ENCODE data around the gene IGSF8.

IGSF8 gene

DNA sequence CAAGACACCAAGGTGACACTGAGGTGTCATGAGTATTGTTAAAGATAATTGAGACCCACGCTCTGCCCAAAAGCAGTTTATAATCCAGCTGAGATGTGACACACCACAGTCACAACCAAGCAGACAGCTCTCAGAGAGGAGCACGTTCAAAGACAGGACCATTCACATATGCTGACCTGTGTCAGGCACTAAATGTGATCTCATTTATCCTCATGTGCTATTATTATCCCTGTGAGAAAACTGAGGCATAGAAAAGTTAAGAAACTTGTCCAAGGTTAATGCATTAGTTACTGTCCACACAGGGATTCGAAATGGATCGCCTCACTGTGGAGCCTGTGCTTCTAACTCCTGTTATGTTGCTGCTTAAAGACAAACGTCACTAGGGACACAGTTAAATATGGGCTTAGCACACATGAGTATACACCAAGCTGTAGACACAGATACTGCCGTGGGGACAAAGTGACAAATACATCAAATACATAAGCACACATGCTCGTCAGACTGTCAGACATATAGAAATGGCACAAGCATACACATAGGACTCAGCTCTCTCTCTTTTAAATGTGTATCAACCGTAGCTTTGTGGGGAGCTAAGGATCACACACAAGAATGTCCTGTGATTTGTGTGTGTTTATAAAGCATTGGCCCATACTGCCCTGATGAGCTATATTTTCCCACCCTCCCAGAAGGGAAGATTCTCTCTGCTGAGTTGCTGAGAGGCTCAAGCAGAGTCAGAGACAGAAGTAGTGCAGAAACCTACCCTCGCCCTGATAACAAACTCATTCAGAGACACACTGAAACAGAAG, 3.5 kb upstream of the IGSF8 start:
- no peak for DNase-seq

DNA sequence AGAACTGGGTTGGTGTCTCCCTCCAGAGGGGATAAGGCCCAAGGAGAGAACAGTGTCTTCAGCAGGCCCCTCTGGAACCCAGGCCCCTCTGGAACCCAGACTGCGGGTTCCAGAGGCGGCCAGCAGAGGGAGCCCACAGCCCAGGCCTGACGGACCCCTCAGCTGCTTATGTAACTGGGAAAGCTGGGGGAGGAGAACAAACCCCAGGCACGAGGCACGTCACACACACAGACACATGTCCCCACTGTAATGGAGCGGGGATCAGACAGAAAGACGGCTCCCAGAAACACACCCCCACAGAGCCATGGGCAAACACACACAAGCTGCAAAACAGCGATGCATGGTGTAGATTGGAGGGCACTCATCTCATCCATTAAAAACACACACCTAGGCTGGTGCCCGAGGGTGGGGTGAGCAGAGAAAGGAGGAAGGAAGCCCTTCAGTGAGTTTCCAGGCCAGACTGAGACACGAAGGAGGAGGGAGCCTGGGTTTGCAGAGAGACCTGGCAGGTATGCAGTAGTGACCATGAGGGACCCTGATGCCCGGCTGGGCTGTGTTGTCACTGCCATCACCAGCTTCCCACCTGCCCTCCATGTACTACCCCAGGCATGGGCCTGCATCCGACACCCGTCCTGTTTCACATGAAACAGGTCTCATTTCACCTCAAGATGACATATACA, 2.8 kb upstream of the IGSF8 start:
- peak; percentile 61 for DNase-seq

DNA sequence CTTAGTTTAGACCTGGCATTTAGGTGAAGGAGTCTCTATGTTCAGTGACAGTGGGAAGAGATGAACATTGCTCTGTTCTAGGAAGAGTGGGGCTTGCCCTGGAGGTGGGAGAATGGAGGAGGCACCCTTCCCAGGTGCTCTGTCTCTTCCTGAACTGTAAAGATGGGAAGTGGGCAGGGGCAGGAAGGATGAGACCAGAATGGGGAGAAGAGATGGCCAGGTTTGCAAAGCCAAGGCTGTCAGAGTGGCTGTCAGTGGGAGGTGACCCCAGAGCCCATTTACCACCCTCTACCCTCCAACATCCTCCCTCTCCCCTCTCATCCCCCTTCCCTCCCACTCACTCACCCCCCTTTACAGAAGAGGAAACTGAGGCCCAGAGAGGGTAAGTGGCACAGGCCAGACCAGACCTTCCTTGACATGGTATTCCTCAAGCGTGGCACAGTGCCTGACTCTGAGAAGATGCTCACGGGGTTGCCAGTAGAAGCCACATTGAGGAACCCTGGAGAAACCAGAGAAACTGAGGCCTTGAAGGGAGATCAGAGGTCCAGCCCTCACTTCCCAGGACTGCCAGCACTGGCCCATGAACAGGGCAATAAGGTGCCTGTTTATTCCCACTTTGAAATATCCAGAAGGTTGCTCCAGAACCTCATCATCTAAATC, 1.4 kb upstream of the IGSF8 start:
- DNase-seq, result no peak

DNA sequence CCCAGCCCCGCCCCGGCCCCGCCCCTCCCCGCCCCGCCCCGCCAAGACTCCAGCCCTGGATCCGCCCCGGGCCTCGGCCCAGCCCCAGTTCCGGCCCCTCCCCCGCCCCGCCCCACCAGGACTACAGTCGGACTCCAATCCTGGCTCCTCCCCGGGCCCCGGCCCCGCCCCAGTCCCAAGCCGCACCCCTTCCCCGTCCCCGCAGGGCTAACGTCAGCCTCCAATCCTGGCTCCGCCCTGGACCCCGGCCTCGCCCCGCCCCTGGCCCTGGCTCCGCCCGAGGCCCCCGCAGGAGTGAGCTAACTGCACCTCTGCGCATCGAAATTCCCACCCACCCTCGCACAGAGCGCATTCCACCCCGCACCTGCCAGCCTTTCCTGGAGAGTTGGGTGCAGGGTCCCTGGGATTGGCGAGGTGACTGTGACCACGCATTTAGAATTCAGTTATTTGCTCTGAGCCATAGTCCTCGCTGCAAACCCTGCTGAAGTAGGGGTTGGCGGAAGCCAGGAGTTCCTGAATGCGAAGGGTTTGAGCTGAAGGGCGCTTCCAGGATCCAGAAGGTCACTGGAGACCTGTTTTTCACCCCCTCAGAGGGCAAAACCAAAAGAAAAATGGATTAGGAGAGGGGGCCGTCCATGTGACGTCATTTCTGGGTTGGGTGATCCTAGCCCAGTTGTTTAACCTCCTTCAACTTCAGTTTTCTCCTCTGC, 588 bp upstream of the IGSF8 start:
- peak; percentile 85 for DNase-seq

DNA sequence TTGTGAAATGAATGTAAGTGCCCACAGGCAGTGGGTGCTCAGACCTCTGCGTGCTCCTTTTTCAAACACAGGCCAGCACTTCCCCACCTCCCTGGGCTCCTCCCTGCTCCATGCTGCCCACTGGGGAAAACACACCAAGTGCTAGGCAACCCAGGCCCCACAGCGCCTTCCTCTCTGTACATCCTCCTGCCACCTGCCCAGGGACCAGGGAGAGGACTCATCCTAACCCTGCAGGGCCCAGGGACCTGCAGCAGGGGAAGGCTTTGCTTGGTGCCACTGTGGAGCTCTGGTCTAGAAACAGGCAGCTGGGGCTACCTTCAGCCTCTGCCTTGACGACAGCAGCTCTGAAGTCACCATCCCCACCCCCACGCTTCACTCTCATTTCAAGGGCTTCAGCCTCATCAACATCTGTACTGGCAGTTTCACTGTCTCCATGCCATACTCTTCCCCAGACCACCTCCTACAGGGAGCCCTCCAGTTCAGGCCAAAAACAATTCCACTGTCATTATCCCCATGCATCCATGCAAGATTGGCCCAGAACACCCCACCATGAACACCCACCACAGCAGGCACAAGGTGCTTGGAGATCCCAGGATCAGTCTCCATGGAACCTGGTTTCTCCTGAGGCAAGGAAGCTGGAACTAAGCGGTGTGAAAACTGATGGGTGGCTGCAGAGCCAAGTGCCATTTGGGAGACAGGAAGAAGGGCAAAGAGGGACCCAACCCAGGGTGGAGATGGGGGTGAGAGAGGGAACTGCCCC, 1.1 kb downstream of the IGSF8 start:
- no peak for DNase-seq

DNA sequence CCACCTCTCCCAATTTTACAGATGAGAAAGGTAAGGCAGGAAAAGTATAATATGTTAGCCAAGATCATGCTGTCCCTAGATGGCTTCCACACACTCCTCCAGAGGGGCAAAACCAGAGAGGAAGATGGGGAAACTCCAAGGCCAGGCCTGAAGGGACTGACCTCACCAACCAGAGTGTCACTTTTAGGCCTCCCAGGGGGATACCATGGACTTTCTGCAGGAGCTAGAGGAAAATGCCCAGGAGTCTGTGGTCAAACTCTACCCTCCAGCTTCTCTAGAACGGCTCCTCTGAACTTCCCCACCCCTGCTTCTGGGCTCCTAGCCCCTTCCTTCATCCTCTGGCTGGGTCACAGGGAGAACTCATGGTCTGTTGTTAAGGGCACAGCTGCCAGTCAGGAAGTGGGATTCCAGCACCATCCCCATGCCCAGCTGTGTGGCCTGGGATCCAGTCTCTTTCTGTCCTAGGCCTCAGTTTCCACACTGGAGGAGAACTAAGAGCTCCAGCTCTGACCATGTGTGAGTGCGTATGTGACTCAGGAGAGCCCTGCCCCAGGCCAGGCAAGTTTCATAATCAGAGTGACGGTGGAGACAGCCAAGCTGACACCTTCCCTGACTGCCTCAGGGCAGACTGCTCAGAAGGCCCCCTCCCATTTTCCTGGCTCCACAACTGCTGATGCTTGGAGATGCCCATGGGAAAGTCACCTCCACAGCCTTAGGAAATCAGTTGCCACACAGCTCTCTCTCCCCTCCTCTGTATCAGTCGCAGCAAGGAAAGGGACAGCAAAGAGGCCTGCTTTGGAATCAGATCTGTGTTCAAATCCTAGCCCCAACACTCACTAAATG, 1.9 kb downstream of the IGSF8 start:
- DNase-seq, result no peak

DNA sequence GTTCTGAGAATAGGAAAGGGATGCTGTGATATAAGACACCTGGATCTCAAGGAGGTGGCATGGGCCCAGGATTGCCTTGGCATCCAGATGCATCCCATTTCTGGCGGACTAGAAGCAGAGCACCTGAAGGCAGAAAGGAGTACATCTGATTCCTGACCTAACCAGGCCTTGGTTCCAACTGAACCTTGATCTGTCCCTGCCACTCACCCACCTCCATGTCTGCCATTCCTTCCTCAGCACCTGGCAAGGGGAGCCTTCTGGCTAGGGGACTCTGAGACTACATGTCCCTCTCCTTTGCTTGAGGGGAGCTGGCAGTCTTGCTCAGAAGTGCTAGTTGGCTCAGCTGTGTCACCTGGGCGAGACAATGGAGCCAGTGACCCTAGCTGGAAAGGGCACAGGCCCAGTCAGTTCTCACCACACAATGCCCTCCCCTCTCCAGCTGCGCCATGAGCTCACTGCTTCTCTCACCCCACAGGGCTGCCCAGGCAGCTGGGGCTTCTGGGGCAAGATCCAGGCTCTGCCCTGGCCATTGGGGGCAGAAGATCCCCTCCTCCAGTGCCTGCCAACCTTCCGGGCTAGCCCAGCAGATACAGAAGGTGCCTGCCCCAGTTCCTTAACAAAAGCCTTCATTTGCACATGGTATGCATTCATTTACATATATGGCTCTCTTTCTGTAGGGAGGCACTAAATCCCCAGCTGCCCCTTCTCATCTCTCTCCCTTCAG, 2.9 kb downstream of the IGSF8 start:
- no peak for DNase-seq

DNA sequence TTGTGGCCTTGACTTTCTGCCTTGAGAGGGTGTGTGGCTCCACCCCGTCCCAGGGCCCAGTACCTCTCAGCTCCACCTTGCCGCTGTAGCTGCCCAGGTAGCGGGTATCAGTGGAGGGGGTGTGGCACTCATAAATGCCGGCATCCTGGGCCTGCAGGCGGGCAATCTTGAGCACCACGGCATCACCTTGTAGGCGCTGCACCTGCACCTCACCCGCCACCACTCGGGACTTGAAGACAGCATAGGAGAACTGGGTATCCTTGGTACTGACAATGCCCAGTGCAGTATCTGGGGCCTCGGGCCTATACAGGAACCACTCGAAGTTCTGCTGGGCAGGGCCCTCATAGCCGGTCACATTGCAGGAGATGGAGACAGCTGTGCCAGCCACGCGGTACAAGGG, 3.6 kb downstream of the IGSF8 start:
- DNase-seq, result no peak

DNA sequence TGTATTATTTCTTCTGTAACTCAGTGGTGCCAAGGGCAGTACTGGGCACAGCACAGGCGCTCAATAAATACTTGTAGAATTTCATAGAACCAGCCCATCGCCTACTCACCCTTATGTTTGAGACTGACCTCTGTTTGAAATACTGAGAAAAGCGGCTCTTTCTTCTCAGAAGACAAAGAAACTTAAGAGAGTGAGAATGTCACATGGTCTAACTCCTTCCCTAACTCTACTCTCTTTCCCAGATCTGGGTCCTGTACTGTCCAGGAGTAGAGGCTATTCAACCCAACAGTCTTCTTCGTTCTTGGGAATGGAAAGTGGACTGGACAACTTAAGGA, 4.2 kb downstream of the IGSF8 start:
- no peak for DNase-seq

DNA sequence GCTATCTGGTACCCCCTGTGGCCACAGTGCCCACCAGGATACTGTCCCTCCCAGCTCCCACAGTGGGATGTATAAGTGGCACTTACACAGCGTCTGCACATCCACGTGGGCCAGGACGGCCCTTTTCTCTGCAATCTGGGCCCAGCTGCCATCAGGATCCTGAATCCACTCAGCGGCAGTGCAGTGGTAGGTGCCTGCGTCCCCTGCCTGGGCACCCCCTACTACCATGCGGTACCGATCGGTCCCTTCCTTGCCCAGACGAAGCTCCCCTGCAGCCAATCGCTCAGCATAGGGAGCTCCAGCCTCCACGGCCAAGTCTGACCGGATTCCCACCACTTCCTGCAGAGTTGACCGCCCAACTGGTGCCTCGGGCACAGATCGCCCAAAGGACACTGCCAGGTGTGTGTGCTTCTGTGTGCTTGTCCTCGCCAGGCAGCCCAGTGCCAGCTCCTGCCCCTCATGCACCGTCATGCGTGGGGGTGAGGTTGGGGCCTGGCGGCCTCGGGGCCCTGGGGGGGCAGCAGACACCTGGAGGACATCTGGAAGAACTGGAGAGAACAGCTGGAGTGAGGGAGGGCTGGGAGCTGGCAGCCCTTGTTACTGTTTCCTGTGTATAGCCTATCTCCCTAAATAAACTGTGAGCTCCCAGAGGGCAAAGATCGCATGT, 4.7 kb downstream of the IGSF8 start:
- DNase-seq, result no peak

DNA sequence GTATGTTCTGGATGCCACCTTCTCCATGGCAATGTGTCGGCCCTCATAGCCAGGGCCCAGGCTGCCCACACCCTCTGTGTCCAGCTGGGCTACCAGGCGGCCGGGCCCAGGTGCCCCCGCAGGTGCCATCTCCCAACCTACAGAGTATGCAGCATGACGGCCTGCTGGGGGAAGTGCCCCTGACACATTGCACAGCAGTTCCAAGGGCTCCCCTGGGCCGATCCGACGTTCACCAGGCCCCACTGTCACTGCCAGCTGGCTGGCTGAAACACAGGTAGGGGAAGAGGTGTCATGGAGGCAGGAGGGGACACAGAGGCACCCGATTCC, 5.4 kb downstream of the IGSF8 start:
- DNase-seq, result no peak

DNA sequence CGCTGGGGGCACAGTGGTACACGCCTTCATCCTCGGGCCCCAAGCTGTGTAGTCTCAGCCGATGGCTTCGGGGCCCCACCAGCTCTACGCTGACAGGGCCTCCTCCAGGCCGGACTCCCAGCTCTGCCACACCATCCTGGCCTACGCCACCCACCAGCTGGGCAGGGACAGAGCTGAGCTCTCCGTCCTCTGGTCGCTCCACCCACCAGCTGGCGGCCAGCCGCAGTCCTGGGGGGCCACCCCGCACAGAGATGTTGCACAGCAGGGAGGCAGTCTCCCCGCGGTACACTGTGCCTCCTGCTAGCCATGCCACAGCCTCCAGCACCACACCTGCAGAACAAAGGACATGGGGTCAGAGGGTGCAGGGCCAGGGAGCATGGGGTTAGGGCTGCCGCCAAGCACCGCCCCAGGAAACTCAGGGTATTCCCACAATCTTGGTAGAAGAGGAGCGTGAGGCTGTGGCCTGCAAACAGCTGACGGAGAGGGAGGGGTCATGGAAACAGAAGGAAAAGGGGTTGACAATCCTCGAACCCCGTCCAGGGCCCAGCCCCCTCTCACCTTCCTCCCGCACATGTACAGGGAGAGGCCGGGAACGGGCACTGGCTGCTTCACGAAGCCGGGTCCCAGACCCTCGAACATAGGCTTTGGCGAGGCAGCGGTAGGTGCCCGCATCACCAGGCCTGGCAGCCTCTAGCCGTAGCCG, 5.9 kb downstream of the IGSF8 start:
- no peak for DNase-seq

DNA sequence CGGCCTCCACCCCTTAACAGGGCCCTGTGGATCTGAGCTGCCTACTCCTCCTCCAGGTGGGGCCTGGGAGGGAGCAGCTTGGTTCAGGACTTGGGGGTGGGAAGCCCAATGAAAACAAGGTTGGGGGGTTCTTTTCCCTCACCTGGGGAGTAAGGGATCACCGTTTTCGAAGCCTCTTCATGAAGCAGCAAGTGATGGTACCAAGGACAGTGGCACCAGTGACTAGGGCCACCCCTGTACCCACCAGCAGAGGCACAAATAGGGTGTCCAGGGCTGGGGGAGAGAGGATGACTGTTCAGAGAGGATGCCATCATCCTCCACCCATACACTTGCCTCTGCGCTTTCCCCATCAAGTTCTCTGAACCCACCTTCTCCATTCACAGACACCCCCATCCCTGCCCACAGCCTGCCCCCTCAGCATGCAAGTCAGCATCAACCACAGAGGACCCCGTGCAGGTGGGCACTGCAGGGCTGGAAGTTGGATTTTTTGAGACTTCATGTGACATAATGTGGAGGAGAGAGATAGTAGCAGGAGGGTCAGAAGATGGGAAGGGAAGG, 6.7 kb downstream of the IGSF8 start:
- DNase-seq, result no peak

DNA sequence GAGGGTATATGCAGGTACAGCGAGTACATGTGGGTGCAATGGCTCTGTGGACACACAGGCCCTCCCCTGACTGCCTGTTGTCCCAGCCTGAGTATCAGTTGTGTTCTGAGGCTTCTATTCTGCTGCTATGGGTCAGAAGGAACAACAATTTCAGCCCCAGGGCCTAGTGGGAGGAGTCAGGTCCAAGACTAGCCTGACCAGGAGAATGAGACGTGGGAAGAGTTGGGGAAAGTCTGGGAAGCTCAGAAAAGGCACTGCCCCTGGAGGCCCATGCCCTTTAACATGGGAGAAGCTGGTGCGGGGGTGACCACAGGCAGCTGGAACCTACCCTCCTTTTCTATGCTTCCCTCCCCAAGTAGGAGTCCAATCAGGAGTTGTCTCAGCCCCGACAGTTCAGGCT, 7.7 kb downstream of the IGSF8 start:
- DNase-seq, result no peak

DNA sequence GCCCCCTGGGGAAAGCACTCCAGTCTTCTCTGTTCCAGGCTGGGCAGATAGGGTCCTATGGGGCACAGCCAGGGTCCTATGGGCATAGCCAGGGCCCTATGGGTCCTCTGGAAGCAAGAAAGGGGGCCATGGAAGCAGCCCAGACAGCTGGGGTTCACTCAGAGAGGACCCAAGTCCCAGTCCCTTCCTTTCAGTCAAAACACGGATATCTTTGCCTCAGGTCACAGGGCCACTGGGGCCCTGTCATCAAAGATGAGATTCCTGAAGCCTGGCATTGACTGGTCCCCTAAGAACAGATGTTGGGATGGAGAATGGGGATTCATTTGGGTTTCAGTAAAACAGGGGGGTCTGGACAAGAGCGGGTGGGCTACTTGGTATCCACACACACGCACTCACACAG, 8.5 kb downstream of the IGSF8 start:
- no peak for DNase-seq

DNA sequence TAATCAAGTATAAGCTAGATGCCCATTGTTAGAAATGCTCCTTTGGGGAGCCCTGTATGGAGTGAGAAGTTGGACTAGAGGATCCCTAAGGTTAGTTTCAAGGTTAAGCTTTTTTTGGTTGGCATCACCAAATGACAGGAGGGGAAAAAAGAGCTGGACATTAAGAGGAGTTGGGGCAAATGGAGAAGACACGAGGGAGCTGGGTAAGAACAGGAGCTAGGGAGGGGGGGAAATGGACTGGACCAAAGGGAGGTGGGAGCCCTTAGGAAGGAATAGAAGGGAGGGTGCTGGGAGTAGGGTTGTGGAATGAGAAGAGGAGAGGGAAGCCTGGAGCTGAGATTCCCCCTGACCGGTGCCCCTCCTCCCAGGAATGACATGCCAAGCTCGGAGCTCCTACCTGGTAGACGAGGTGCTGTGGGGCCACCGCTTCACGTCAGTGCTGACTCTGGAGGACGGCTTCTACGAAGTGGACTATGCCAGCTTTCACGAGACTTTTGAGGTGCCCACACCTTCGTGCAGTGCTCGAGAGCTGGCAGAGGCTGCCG, 11.2 kb downstream of the IGSF8 start:
- no peak for DNase-seq

DNA sequence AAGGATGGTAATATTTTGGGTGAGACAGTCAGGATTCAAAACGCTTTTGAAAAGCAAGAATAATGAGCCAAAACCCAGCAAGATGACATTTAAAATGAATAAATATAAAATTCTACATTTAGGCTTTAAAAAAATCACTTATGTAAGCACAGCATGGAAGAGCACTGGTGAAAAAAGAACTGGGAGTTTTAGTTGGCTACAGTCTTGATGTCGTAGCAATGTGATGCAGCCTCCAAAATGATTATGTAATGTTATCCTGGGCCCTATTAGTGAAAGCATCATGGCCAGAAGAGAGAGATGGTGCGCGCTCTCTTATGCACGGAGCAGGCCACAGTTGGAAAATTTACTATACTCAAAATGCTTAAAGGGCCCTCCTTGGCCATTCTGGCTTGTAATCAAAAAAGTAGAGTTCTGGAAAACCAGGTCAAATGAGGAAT, 11.9 kb downstream of the IGSF8 start:
- no peak for DNase-seq

DNA sequence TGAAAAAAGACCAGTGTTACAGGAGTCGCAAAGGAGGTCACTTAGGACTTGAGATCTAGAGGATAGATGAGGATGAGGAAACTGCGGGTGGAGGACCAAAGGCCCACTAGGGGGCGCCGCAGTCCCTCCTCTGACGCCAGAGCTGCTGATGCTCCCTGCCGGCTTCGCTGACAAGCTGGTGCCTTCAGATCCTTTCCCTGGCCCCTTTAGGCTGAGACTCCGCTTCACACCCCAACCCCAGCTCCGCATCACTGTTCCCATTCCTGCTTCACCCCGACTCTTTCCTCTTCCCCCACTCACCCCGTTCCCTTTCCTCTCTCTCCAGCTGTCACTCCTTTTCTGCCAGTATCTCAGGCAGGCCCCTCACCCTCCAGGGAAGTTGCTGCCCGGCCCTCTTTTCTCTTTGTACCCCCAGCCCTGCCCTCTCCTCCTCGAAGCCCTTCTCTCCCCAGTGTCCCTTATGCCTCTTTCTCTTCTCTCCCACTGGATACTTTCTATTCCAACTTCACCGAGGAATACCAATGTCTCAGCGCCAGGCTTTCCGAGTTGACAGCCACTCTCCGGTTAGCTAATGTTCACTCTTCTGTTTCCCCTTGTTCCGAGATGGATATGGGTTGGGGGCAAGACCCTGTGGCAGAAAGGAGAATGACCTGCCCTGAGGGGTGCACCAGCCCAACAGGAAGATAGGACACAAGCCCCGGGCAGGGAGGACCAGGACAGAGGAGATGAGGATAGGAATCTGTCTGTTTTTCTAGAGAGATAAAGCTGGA, 12.5 kb downstream of the IGSF8 start:
- peak; percentile 34 for DNase-seq

Measured in NCI-H748 treated with DMSO at 0.1 percent for 48 hours (cell line).